IgD-negative memory B cell (primary cell): ENCODE results near the gene ANO6. TPM values are rescaled to one million over a fixed set of nuclear protein-coding genes. Genes with fewer than 3 reads are reported as not detected.
A peak's percentile ranks its signal among the peaks of the same experiment; 100 is the strongest.

Experiments
- H3K27ac Mint-ChIP-seq, 3 donors: one replicate each; pipeline ENCODE4 v1.8.0; 2020 to 2022; ENCODE audit warnings: mild to moderate bottlenecking in 3 of 3, mixed read lengths in 3 of 3, moderate library complexity in 1 of 3
- H3K27me3 Mint-ChIP-seq: one replicate; pipeline ENCODE4 v1.8.0; 2021; ENCODE audit warnings: mixed read lengths
- H3K36me3 Mint-ChIP-seq: one replicate; pipeline ENCODE4 v1.8.0; 2020; ENCODE audit warnings: mild to moderate bottlenecking, mixed read lengths
- H3K4me1 Mint-ChIP-seq, 3 donors: one replicate each; pipeline ENCODE4 v1.8.0; 2020 to 2022; ENCODE audit warnings: mixed read lengths in 3 of 3, mild to moderate bottlenecking in 1 of 3
- H3K4me3 Mint-ChIP-seq, 4 donors: one replicate each; pipeline ENCODE4 v1.8.0; 2020 to 2022; ENCODE audit warnings: mild to moderate bottlenecking in 4 of 4, mixed read lengths in 4 of 4, moderate library complexity in 3 of 4
- H3K9me3 Mint-ChIP-seq, 3 donors: one replicate each; pipeline ENCODE4 v1.8.0; 2020 to 2021; ENCODE audit warnings: mixed read lengths in 3 of 3, mild to moderate bottlenecking in 1 of 3
- polyA plus RNA-seq: library from polyadenylated mRNA; unstranded; fragments of 300-500 nt; fragmentation: Illumina TruSeq; gene quantifications from one replicate; pipeline ENCODE4 v1.2.3, GENCODE V29; 2021

The ANO6 gene
- polyA plus RNA-seq, 1 donor from 2014 or later, result 18.0 TPM

DNA sequence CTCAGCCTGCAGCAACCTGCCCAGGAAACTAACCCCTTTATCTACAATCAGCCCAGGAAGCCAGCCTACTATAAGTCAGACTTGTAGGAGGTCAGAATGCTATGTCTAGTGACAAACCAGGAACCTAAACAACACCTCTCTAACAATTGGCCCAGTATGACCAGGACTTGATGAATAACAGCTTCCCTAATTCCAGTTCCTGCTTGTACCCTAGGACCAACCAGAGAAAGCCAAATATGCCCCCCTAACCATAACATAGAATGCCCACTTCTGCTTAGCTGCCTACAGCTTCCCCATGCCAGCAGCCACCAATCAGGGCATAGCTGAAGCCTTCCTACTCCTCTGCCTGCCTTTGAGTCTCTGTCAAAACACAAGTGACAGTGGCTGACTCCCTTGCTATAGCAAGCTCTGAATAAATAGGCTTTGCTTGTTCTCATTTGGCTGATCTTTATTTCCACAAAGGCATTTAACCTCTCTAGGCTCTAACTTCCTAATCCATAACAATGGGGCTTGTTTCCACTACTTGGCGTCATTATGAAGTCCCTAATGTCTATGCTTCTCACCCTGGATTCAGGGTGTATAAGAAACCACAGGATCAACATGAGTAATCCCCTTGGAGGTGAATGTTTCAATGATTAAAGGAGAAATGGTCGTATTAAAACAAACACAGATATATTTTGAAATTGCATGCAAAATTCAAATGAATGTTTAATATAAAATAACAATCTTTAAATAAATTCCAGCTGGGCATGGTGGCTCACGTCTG is 220.2 kb downstream of the ANO6 start:
- no peaks in the 10 kb centered on the region for H3K4me1 Mint-ChIP-seq
- H3K27ac Mint-ChIP-seq, result no peak overlapping the region
- peaks cover 12% of the 10 kb centered on the region for H3K36me3 Mint-ChIP-seq
- H3K4me3 Mint-ChIP-seq, result no peak overlapping the region
- peaks cover under 1 to 4% (median 2%) of the 10 kb centered on the region in 3 donors for H3K9me3 Mint-ChIP-seq
- H3K27me3 Mint-ChIP-seq, result no peaks in the 10 kb centered on the region

DNA sequence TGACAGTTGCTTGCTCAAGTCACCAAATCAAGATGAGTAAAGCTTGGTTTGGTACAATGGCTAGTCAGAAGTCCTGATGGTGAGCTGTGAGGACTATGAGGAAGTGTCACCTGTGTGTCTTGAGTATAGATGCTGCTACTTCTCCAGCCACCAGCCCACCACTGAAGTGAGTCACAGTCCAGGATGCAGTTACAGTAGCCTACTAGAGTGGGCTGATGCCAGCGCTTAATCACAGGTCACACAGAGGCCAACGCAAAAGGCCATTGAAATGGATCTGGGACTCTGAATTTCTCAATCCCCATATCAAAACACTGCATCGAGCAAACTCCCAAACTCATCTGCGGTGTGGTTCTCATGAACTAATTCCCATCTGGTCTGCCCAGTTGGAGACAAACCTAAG is 223.1 kb downstream of the ANO6 start:
- Mint-ChIP-seq H3K4me3 (no peak overlapping the region), H3K4me1 (no peaks in the 10 kb centered on the region), H3K9me3 (peaks cover 3 to 13% (median 13%) of the 10 kb centered on the region in 3 donors), H3K27me3 (peaks cover 2% of the 10 kb centered on the region), H3K27ac (no peak overlapping the region), H3K36me3 (no peaks in the 10 kb centered on the region)

DNA sequence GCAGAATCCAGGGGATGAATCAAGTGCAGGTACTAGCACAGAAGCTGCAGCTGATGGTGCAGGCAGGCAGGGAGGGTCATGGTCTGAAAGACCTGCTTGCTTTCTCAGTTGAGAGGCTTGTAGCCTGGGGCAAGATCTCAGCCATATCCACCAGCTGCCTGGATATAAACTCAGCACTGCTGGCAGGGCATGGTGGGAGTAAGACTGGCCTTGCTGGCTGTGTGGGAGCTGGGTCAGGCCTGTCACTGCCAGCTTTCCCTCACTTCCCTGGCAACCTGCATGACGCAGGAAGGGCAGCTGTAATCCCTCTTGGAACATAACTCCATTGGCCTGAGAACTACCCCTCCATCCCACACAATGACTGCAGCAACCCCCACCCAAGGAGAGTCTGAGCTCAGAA is 230.1 kb downstream of the ANO6 start:
- Mint-ChIP-seq H3K4me1 (no peaks in the 10 kb centered on the region), H3K36me3 (peaks cover 2% of the 10 kb centered on the region), H3K4me3 (no peak overlapping the region), H3K27ac (no peak overlapping the region), H3K9me3 (peaks cover 12 to 24% (median 17%) of the 10 kb centered on the region in 3 donors), H3K27me3 (peaks cover 4% of the 10 kb centered on the region)

DNA sequence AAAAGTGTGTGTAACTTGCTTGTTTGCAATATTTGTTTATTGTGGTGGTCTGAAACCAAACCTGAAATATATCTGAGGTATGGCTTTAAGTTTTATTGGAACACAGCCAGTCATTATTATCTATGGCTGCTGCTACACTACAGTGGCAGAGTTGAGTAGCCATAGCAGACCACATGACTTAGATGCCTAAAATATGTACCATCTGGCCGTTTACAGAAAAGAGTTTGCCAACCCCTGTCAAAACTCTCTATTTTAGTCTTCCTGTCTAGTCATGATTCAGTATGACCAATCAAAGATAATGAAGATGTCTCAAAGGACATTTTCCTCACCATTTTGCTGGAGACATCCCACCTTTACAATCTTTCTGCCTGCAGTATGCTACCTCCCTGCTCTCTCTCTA is 242.3 kb downstream of the ANO6 start:
- H3K36me3 Mint-ChIP-seq, result peaks cover 2% of the 10 kb centered on the region
- no peaks in the 10 kb centered on the region for H3K4me1 Mint-ChIP-seq
- H3K4me3 Mint-ChIP-seq, result no peak overlapping the region
- peaks cover 0 to 6% (median 0%) of the 10 kb centered on the region in 3 donors for H3K9me3 Mint-ChIP-seq
- no peaks in the 10 kb centered on the region for H3K27me3 Mint-ChIP-seq
- no peak overlapping the region for H3K27ac Mint-ChIP-seq

DNA sequence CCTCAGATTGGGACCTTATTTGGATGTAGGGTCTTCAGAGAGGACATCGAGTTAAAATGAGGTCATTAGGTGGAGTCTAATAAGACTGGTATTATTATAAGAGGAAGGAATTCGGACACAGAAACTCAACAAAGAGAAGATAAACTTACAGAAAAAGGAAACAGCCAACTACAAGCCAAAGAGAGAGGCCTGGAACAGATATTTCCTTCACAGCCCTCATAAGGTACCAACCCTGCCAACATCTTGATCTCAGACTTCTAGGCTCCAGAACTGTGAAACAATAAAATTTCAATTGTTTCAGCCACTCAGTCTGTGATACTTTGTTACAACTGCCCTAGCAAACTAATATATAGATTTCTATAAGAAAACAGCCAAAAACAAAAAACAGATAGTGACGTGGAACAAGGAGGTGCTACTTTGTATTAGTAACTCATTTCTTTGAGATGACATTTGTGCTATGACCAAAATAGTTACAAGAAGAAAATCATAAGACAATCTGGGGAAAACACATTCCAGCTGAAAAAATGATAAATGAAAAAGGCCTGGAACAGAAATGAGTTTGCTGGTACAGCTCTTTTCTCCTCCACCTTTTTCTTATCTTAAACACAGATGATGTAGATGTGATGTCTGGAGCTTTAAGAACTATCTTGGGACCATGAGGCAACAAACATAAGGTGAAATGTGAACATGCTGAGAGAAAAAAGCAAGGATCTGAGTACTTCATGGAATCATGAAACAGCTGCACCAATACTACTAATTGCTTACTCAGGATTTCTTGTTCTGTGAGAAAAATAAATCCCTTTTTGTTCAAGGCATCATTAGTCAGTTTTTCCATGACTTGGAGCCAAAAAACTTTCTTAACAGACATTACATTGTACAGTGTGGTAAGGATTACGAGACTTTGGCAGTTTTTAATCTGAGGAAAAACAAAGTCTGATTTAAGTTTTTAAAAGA is 243.2 kb downstream of the ANO6 start:
- peaks cover 0 to 6% (median 0%) of the 10 kb centered on the region in 3 donors for H3K9me3 Mint-ChIP-seq
- H3K36me3 Mint-ChIP-seq, result no peaks in the 10 kb centered on the region
- no peaks in the 10 kb centered on the region for H3K4me1 Mint-ChIP-seq
- H3K27me3 Mint-ChIP-seq, result no peaks in the 10 kb centered on the region
- H3K4me3 Mint-ChIP-seq, result no peak overlapping the region
- H3K27ac Mint-ChIP-seq, result no peak overlapping the region

DNA sequence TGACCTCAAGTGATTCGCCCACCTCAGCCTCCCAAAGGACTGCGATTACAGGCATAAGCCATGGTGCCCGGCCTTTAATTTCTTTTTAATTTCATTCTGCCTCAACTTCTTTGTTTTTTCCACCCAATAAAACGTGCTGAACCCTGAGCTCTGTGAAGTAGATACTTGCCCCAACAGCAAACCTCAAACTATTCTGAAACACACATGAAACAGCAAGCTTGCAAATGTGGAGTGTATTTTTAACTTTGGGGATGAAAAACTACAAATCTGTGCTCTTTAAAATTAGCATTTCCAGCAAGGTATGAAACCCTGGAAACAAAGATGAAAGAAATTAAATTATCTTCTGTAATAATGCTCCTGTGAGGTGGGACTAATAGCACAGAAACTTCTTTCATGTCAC is 246.6 kb downstream of the ANO6 start:
- Mint-ChIP-seq H3K9me3 (peaks cover 0 to 6% (median 0%) of the 10 kb centered on the region in 3 donors), H3K27ac (no peak overlapping the region), H3K4me3 (no peak overlapping the region), H3K36me3 (no peaks in the 10 kb centered on the region), H3K4me1 (no peaks in the 10 kb centered on the region), H3K27me3 (no peaks in the 10 kb centered on the region)

DNA sequence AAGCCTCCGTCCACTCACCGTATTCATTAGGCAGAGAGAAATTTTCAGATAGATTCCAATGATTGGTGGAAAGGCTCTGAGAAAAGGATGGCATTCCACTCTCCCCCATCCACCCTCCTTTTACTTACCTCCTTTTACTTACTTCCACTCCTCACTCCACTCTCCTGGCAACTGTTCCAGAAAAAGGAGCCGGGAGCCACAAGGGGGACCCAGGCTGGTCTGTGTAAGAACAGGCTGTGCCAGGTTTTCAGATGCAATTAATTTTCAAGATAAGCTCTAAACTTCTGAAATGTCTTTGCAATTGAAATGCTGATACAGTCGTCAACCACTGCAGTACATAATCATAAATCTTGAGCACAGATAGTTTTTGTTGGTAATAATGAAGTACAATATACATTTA is 248.8 kb downstream of the ANO6 start:
- Mint-ChIP-seq H3K4me3 (no peak overlapping the region), H3K4me1 (peaks cover 0 to under 1% (median 0%) of the 10 kb centered on the region in 3 donors), H3K9me3 (peaks cover 0 to 6% (median 0%) of the 10 kb centered on the region in 3 donors), H3K36me3 (no peaks in the 10 kb centered on the region), H3K27me3 (no peaks in the 10 kb centered on the region), H3K27ac (no peak overlapping the region)

DNA sequence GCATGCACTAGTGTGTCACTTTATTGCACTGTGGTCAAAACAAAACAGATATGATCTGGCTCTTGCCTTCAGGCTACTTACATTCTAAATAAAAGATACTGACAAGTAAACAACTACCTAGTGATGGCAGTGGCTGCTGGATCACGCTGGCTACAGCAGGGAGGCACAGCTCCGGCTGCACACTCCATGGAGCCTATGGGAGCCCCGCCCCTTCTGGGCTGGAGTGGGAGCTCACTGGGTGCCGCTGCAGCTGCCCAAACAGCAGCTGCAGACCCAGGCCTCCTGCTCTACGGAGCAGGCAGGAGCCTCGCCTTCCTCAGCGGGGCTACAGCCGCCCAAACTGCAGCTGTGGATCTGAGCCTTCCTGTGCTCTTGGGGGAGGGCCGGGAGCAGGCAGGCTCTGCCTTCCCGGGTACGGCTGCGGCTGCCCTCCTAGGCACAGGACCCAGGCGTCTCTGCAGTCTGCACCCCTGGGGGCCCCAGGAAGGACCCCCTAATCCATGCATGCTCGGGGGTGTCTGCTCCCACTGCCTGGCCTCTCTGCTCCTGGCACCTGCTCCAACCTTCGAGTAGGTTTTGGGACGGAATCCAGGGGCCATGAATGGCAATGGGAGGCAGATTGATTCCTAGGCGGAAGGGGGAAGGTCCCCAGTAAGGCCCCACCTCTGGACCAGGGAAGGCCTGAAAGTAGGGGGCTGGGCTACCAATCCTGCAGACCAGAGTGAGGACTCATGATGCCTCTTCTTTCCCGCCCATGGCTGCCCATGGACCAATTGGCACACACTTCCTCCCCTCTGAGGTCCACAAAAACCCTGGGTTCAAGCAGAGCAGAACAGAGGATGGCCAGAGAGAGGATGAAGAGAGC is 253.1 kb downstream of the ANO6 start:
- H3K27ac Mint-ChIP-seq, result no peak overlapping the region
- H3K27me3 Mint-ChIP-seq, result no peaks in the 10 kb centered on the region
- H3K4me1 Mint-ChIP-seq, result peaks cover 0 to 2% (median 0%) of the 10 kb centered on the region in 3 donors
- H3K9me3 Mint-ChIP-seq, result no peaks in the 10 kb centered on the region
- H3K4me3 Mint-ChIP-seq, result no peak overlapping the region
- no peaks in the 10 kb centered on the region for H3K36me3 Mint-ChIP-seq

DNA sequence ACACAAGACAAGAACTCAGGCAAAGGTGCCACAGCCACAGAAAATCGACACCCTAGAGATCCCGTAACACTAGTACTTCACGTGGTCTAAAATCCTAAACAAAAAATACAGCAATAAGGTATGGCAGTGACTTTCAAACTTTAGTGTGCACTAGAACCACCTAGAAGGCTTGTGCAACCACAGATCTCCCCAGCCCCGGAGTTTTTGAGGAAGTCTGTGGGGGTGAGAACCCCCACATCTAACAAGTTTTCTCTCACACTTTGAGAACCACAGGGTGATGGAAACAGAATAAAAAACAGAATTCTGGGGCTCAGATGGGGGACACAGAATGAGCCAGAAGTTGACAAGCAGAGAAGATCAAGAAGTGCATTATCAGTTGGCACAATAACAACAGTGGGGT is 254.0 kb downstream of the ANO6 start:
- Mint-ChIP-seq H3K27ac (peak overlapping the region in 1 of 3 donors; percentile 43), H3K9me3 (peaks cover 0 to 3% (median 0%) of the 10 kb centered on the region in 3 donors), H3K4me3 (no peak overlapping the region), H3K27me3 (peaks cover under 1% of the 10 kb centered on the region), H3K36me3 (no peaks in the 10 kb centered on the region), H3K4me1 (peaks cover 0 to 2% (median 0%) of the 10 kb centered on the region in 3 donors)

DNA sequence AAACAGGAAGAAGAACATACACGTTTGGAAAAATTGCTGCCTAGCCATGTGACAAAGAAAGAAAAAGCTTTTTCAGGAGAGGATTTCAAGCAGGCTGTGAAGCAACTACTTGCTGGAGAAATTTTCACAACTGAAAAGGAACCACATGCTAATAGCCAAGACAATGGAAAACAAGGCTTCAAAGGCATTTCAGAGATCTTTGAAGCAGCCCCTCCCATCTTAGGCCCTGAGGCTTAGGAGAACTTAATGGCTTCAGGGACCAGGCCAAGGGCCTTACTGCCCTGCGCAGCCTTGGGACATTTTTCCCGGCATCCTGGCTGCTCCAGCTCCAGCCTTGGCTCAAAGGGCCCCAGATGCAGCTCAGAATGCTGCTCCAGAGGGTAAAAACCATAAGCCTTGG is 257.7 kb downstream of the ANO6 start:
- Mint-ChIP-seq H3K36me3 (no peaks in the 10 kb centered on the region), H3K4me1 (peaks cover 0 to 2% (median 0%) of the 10 kb centered on the region in 3 donors), H3K27me3 (peaks cover 4% of the 10 kb centered on the region), H3K9me3 (peaks cover 3 to 9% (median 9%) of the 10 kb centered on the region in 3 donors), H3K27ac (no peak overlapping the region), H3K4me3 (no peak overlapping the region)

DNA sequence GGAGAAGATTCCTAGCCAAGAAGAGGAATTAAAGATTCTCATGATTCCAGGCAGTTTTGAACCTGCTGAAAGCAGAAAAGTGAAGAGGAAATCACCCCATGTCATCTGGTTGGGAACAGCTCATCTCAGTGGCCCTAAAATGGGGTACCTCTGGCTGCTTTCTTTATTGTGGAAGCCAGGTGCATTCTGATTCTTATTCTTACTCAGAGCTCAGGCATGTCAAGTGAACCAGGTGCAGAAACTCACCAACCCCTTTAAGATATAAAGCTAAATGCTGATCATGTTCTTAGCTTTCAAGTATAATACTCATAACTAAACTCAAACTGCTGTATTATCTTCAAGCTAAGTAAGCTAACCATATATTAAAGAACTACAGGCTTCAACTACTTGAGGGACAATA is 259.7 kb downstream of the ANO6 start:
- Mint-ChIP-seq H3K27me3 (peaks cover 4% of the 10 kb centered on the region), H3K27ac (no peak overlapping the region), H3K9me3 (peaks cover 4 to 14% (median 13%) of the 10 kb centered on the region in 3 donors), H3K36me3 (peaks cover 2% of the 10 kb centered on the region), H3K4me3 (no peak overlapping the region), H3K4me1 (no peaks in the 10 kb centered on the region)

DNA sequence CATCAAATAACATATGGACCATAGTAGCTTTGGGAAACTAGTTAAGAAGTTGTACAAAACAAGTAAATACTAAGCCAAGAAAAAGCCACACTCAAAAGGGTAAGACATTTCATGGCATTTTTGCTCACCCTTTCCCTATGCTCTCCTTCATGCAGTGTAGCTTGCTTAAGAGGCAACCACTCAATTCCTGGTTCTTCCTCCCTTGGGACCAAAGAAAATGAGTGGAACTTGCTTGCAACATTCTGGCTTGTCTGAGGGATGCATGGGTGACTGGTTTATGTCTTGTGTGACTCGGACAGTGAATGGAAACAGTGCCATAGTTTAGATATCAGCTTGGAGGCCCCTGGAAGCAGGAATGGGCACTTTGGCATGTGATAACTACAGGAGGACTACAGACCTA is 261.6 kb downstream of the ANO6 start:
- H3K4me1 Mint-ChIP-seq, result no peaks in the 10 kb centered on the region
- H3K36me3 Mint-ChIP-seq, result peaks cover 2% of the 10 kb centered on the region
- peaks cover 4 to 14% (median 13%) of the 10 kb centered on the region in 3 donors for H3K9me3 Mint-ChIP-seq
- H3K4me3 Mint-ChIP-seq, result no peak overlapping the region
- no peak overlapping the region for H3K27ac Mint-ChIP-seq
- H3K27me3 Mint-ChIP-seq, result peaks cover 4% of the 10 kb centered on the region

DNA sequence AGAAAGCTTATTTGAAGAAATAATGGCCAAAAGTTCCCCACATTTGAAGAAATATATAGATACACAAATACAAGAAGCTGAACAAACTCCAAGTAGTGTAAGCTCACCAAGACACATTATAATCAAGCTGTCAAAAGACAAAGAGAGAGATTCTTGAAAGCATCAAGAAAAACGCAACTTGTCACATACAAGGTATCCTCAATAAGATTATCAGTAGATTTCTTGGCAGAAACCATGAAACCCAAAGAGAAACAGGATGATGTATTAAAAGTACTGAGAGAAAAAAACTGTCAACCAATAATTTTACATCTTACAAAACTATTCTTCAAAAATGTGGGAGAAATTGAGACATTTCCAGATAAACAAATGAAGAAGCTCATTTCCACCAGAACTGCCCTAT is 263.0 kb downstream of the ANO6 start:
- Mint-ChIP-seq H3K36me3 (peaks cover 2% of the 10 kb centered on the region), H3K9me3 (peaks cover 4 to 14% (median 13%) of the 10 kb centered on the region in 3 donors), H3K4me3 (no peak overlapping the region), H3K27me3 (peaks cover 4% of the 10 kb centered on the region), H3K4me1 (no peaks in the 10 kb centered on the region), H3K27ac (no peak overlapping the region)

DNA sequence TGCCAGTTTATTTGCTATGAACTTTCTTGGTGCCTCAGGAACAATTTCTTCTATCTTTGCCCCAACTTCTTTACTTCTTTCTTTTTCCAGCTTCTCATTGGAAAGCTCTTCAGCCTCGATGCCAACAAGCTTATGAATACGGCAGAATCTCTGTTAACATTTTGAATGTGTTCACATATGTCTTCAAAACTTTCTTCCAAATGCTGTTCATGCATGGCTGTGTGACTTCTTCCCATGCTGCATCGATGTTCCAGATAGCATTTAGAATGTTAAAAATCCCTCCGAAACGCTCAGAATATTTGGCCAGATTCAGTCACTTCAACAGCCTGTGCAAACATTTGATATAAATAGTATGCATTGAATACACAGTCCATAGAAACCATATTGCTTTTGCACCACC is 265.9 kb downstream of the ANO6 start:
- Mint-ChIP-seq H3K4me1 (no peaks in the 10 kb centered on the region), H3K27me3 (no peaks in the 10 kb centered on the region), H3K27ac (no peak overlapping the region), H3K4me3 (no peak overlapping the region), H3K9me3 (peaks cover 6 to 14% (median 9%) of the 10 kb centered on the region in 3 donors), H3K36me3 (peaks cover 2% of the 10 kb centered on the region)
